Ascending aorta (tissue), 2 donors: ENCODE data around the gene GPSM1. TPM values are rescaled to one million over a fixed set of nuclear protein-coding genes. Genes with fewer than 3 reads are reported as not detected.
"Not testable (repeated sequence)": the region's sequence is repeated elsewhere in the genome, so short reads cannot be mapped to it uniquely, and the experiment has no call there.

Experiments used
- DNase-seq, 2 donors: peaks; one replicate each; pipeline ENCODE4 v3.0.0-alpha.2; 2019; ENCODE audit warnings: low spot score in 2 of 2
- H3K27ac ChIP-seq, 2 donors: fragments of 200-600 bp; sonication (generic); one replicate each; pipeline ENCODE4 v1.5.1; 2016 to 2017; ENCODE audit warnings: mild to moderate bottlenecking in 1 of 2
- H3K27me3 ChIP-seq: fragments of 200-600 bp; sonication (generic); one replicate; pipeline ENCODE4 v1.5.1; 2017
- H3K36me3 ChIP-seq, 2 donors: fragments of 200-600 bp; sonication (generic); one replicate each; pipeline ENCODE4 v1.5.1; 2016
- H3K4me1 ChIP-seq, 2 donors: fragments of 200-600 bp; sonication (generic); one replicate each; pipeline ENCODE4 v1.5.1; 2016 to 2017; ENCODE audit warnings: mild to moderate bottlenecking in 1 of 2
- H3K4me3 ChIP-seq, 2 donors: fragments of 200-600 bp; sonication (generic); one replicate each; pipeline ENCODE4 v1.5.1; 2016 to 2017; ENCODE audit warnings: mild to moderate bottlenecking in 1 of 2
- H3K9me3 ChIP-seq, 2 donors: fragments of 200-600 bp; sonication (generic); one replicate each; pipeline ENCODE4 v1.5.1; 2016
- CTCF ChIP-seq, 3 experiments: fragments of 200-600 bp in 2 of 3; fragments of 450-650 bp in 1 of 3; sonication (generic) in 2 of 3; IDR thresholded peaks; one replicate each; pipeline ENCODE4 v1.5.1; 2016 to 2019; ENCODE audit warnings: antibody characterized with exemption in 3 of 3, mild to moderate bottlenecking in 1 of 3, moderate library complexity in 1 of 3
- intact Hi-C: fragments of 100-400 bp; cut with DNase I; formaldehyde crosslinking; loops from one replicate; pipeline ENCODE4 v1.15.1; 2023
- total RNA-seq: library from RNA; depleted of rRNA; stranded (reverse); fragments of >200 nt; gene quantifications from one replicate; pipeline ENCODE4 v1.1.0, GENCODE V29; 2016

The GPSM1 gene
- total RNA-seq, 1 donor from 2014 or later, result 85.1 TPM

GRCh38 chr9:136402067-136402466, 74.7 kb downstream of the GPSM1 start:
- Histone ChIP-seq H3K4me3 (no peak overlapping the region), H3K27ac (no peak overlapping the region), H3K9me3 (no peaks in the 10 kb centered on the region), H3K36me3 (peaks cover 29 to 46% of the 10 kb centered on the region in 2 donors), H3K27me3 (no peaks in the 10 kb centered on the region), H3K4me1 (peaks cover 10 to 13% of the 10 kb centered on the region in 2 donors)
- DNase-seq, result no peak
- intact Hi-C loops, result loop anchor here (5.0 kb wide), 1 partner anchor 75 kb away; the partner anchor contains the start of gene GPSM1
- TF ChIP-seq CTCF (IDR thresholded peaks at IDR 0.05), result no peak

GRCh38 chr9:136403538-136403914, 76.2 kb downstream of the GPSM1 start:
- no peak for DNase-seq
- H3K36me3 ChIP-seq, result peaks cover 27 to 41% of the 10 kb centered on the region in 2 donors
- intact Hi-C loops, result loop anchor here (5.0 kb wide), 1 partner anchor 76 kb away; the partner anchor contains the start of gene GPSM1
- peaks cover 10 to 12% of the 10 kb centered on the region in 2 donors for H3K4me1 ChIP-seq
- no peak overlapping the region for H3K4me3 ChIP-seq
- H3K27ac ChIP-seq, result no peak overlapping the region
- no peaks in the 10 kb centered on the region for H3K9me3 ChIP-seq
- no peaks in the 10 kb centered on the region for H3K27me3 ChIP-seq
- TF ChIP-seq CTCF (IDR thresholded peaks at IDR 0.05), result no peak

GRCh38 chr9:136403915-136404800, 76.8 kb downstream of the GPSM1 start:
- Histone ChIP-seq H3K4me1 (peaks cover 6 to 8% of the 10 kb centered on the region in 2 donors), H3K27ac (no peak overlapping the region), H3K9me3 (no peaks in the 10 kb centered on the region), H3K4me3 (no peak overlapping the region), H3K36me3 (peaks cover 27 to 41% of the 10 kb centered on the region in 2 donors), H3K27me3 (no peaks in the 10 kb centered on the region)
- no peak for TF ChIP-seq CTCF (IDR thresholded peaks at IDR 0.05)
- intact Hi-C loops, result loop anchor here (5.0 kb wide), 1 partner anchor 77 kb away; the partner anchor contains the start of gene GPSM1
- no peak for DNase-seq

GRCh38 chr9:136404801-136405136, 77.4 kb downstream of the GPSM1 start:
- Histone ChIP-seq H3K4me1 (peaks cover 8 to 9% of the 10 kb centered on the region in 2 donors), H3K9me3 (no peaks in the 10 kb centered on the region), H3K4me3 (no peak overlapping the region), H3K27me3 (no peaks in the 10 kb centered on the region), H3K36me3 (peaks cover 27 to 41% of the 10 kb centered on the region in 2 donors), H3K27ac (no peak overlapping the region)
- intact Hi-C loops, result loop anchor here (5.0 kb wide), 1 partner anchor 77 kb away; the partner anchor contains the start of gene GPSM1
- DNase-seq, result no peak
- no peak for TF ChIP-seq CTCF (IDR thresholded peaks at IDR 0.05)

- H3K36me3 ChIP-seq, result peaks cover 27 to 41% of the 10 kb centered on the region in 2 donors
- no peak for TF ChIP-seq CTCF (IDR thresholded peaks at IDR 0.05)
- no peak overlapping the region for H3K4me3 ChIP-seq
- no peaks in the 10 kb centered on the region for H3K9me3 ChIP-seq
- DNase-seq, result no peak
- H3K4me1 ChIP-seq, result peaks cover 8 to 10% of the 10 kb centered on the region in 2 donors
- no peaks in the 10 kb centered on the region for H3K27me3 ChIP-seq
- intact Hi-C loops, result no loop called here
- no peak overlapping the region for H3K27ac ChIP-seq
Measured at GRCh38 chr9:136405481-136405880, 78.1 kb downstream of the GPSM1 start.

GRCh38 chr9:136405904-136406303, 78.6 kb downstream of the GPSM1 start:
- H3K4me3 ChIP-seq, H3K27me3 ChIP-seq, H3K27ac ChIP-seq, H3K4me1 ChIP-seq, H3K9me3 ChIP-seq, DNase-seq, intact Hi-C loops: not testable (repeated sequence)
- peaks cover 27 to 41% of the 10 kb centered on the region in 2 donors for H3K36me3 ChIP-seq

GRCh38 chr9:136407061-136407460, 79.7 kb downstream of the GPSM1 start:
- H3K36me3 ChIP-seq, result peaks cover 27 to 38% of the 10 kb centered on the region in 2 donors
- H3K9me3 ChIP-seq, H3K27ac ChIP-seq, H3K27me3 ChIP-seq, intact Hi-C loops, H3K4me3 ChIP-seq: not testable (repeated sequence)
- DNase-seq, result peak in 1 of 2 donors; percentile 61
- peaks cover 9 to 19% of the 10 kb centered on the region in 2 donors for H3K4me1 ChIP-seq
